Aorta (tissue), 5 donors: ENCODE results near the gene SMYD3. TPM values are rescaled to one million over a fixed set of nuclear protein-coding genes. Genes with fewer than 3 reads are reported as not detected.

Experiments used
- ATAC-seq: fragments of 200-7000 bp; cut with Tn5 transposase; one replicate; pipeline ENCODE4 v1.9.1; 2022; ENCODE audit warnings: moderate library complexity; ENCODE audit not compliant: low FRiP score
- DNase-seq, 2 donors: peaks; one replicate each; pipeline ENCODE4 v3.0.0-alpha.2; 2020
- H3K27ac ChIP-seq, 2 donors: one replicate each; pipeline ENCODE4 v1.5.1; 2013; ENCODE audit warnings: low read length in 2 of 2, mild to moderate bottlenecking in 2 of 2, moderate library complexity in 2 of 2, control low read depth in 1 of 2, inconsistent platforms in 1 of 2, low read depth in 1 of 2
- H3K27me3 ChIP-seq, 2 donors: one replicate each; pipeline ENCODE4 v1.6.1; 2013; ENCODE audit warnings: control low read depth in 1 of 2, low read length in 1 of 2, mild to moderate bottlenecking in 1 of 2, moderate library complexity in 1 of 2; ENCODE audit not compliant: insufficient read depth in 2 of 2, control insufficient read depth in 1 of 2
- H3K36me3 ChIP-seq, 2 donors: one replicate each; pipeline ENCODE4 v1.6.1; 2013; ENCODE audit warnings: control low read depth in 1 of 2, low read length in 1 of 2, mild to moderate bottlenecking in 1 of 2; ENCODE audit not compliant: insufficient read depth in 2 of 2, control insufficient read depth in 1 of 2
- H3K4me1 ChIP-seq, 2 donors: one replicate each; pipeline ENCODE4 v1.6.1; 2013; ENCODE audit warnings: low read length in 2 of 2, control low read depth in 1 of 2, mild to moderate bottlenecking in 1 of 2, moderate library complexity in 1 of 2; ENCODE audit not compliant: insufficient read depth in 2 of 2, control insufficient read depth in 1 of 2
- H3K4me3 ChIP-seq, 2 donors: one replicate each; pipeline ENCODE4 v1.5.1; 2013; ENCODE audit warnings: low read length in 2 of 2, control low read depth in 1 of 2, mild to moderate bottlenecking in 1 of 2
- H3K9me3 ChIP-seq: one replicate; pipeline ENCODE4 v1.6.1; 2013; ENCODE audit warnings: mild to moderate bottlenecking, low read length; ENCODE audit not compliant: control insufficient read depth
- WGBS, 2 donors: extraction: QIAGEN DNeasy Blood & Tissue Kit; methylation state at CpG; one replicate each; pipeline ENCODE4 v1.1.7; 2013; 5-methylcytosine and 5-hydroxymethylcytosine counted together
- intact Hi-C, 2 donors: fragments of 100-400 bp; cut with DNase I; formaldehyde crosslinking; loops; one replicate each; pipeline versions ENCODE4 v1.14.2 to v1.15.0; 2022
- polyA plus RNA-seq, 2 donors: library from polyadenylated mRNA; stranded (reverse); fragments of 200-250 nt; gene quantifications; one replicate each; pipeline ENCODE4 v1.2.3, GENCODE V29; 2013
- total RNA-seq, 2 donors: library from RNA; stranded (reverse); fragmentation: NEBNext Ultra II Directional; extraction: Animal tissue kit (Norgen Biotek cat#: 25700); gene quantifications; one replicate each; pipeline ENCODE4 v1.2.1, GENCODE V29; 2021
- donor health status: healthy with polysubstance abuse.
- donor health status: Bipolar disorder and iron deficiency.
- donor health status: DM: no; HTN: no; CAD: no.
- donor health status: DM: no; HTN: no; CAD: no.
- donor health status: DM: yes; HTN: yes; CAD: no.

Gene SMYD3
- total and polyA plus RNA-seq, 4 donors, result 6.0 to 29.1 (median 11.1) TPM

DNA sequence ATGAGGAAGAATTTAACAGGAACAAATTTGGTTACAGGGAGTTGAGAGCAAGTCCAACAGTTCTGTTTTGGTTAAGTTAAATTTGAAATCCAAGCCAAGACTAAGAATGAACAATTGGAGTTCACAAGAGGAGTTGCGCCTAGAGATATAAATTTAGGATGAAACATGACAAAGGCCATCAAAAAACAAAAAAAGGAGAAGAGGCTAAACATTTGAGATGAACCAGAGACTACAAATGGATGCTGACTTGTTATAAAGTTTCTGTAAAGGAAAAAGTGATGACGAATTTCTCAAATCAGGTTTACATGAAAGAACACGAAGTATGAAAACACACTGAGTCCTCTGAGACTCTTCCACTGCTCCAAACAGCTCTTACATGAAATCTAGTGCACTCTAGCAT, 575.6 kb downstream of the SMYD3 start:
- Histone ChIP-seq H3K36me3 (peaks cover 2 to 5% of the 10 kb centered on the region in 2 donors), H3K4me1 (no peaks in the 10 kb centered on the region), H3K9me3 (no peaks in the 10 kb centered on the region), H3K4me3 (no peak overlapping the region), H3K27me3 (no peaks in the 10 kb centered on the region), H3K27ac (no peak overlapping the region)
- intact Hi-C loops, result no loop called here
- 69 to 84% methylated on average over 3 of the region's 3 CpGs for WGBS, 2 donors
- ATAC-seq (no peak), DNase-seq (no peak)

DNA sequence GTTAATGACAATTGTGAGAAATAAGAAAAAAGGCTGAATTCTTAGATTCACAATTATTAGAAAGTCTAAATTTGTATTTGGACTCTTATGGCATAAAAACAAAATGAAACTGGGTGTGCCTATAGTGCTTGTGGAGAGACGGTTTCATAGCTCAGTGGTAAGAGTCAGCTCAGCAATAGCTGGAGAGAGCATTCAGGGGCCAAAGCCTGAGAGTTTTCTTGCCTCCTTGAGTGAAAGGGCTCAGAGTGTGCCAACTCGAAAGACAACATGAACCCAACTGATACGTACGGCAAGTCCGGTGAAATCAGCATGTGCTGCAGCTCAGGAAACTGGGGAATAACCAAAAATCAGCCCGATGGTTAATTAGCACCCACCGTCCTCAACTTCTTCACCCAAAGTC, 577.9 kb downstream of the SMYD3 start:
- no peaks in the 10 kb centered on the region for H3K27me3 ChIP-seq
- DNase-seq (no peak), ATAC-seq (no peak)
- no peaks in the 10 kb centered on the region for H3K4me1 ChIP-seq
- H3K9me3 ChIP-seq, result no peaks in the 10 kb centered on the region
- WGBS, 2 donors, result 96% methylated on average over 7 of the region's 7 CpGs
- intact Hi-C loops, result no loop called here
- peaks cover 2 to 5% of the 10 kb centered on the region in 2 donors for H3K36me3 ChIP-seq
- H3K27ac ChIP-seq, result no peak overlapping the region
- H3K4me3 ChIP-seq, result no peak overlapping the region

DNA sequence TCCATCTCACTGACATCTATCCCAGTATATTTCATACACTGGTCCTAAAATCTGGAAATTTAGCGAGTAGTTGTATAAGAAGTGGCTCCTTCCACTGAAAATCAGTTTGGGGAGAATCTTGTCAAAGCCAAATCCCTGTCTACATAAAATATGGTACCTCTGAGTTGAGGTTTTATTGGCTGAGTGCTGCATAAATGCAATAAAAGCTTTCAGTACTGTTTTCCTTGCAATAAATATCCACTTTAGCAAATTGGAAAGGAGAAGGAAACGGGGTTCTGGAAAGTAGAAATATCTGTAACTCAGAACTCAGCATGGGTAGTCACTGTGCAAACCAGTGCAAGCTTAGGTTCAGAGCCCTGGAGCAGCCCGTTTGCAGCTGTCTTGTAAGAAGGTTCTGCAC, 580.2 kb downstream of the SMYD3 start:
- DNase-seq (no peak), ATAC-seq (no peak)
- H3K36me3 ChIP-seq, result peaks cover 2 to 5% of the 10 kb centered on the region in 2 donors
- H3K27me3 ChIP-seq, result no peaks in the 10 kb centered on the region
- 51 to 72% methylated on average over 3 of the region's 3 CpGs for WGBS, 2 donors
- intact Hi-C loops, result no loop called here
- no peak overlapping the region for H3K4me3 ChIP-seq
- no peaks in the 10 kb centered on the region for H3K9me3 ChIP-seq
- H3K27ac ChIP-seq, result no peak overlapping the region
- H3K4me1 ChIP-seq, result no peaks in the 10 kb centered on the region

DNA sequence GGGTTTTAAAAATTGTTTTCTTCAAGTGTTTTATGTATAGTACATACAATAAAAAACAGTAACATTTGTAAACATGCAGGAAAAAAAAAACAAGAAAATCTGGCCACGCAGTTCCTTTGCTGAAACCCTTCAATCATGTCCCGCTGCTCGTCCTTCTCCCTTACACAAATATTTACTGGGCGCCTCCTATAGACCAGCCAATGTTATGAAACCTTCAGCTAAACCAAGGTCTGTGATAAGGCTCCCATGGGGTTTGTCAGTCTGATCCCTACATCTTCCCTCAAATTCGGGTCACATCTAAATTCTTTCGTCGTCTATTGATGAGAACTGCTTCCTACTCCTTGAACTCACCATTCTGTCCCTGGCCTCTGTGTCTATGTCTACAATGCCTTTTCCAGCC, 583.9 kb downstream of the SMYD3 start:
- no peaks in the 10 kb centered on the region for H3K27me3 ChIP-seq
- H3K4me1 ChIP-seq, result no peaks in the 10 kb centered on the region
- 69 to 72% methylated on average over 7 of the region's 7 CpGs for WGBS, 2 donors
- H3K36me3 ChIP-seq, result peaks cover 2 to 5% of the 10 kb centered on the region in 2 donors
- H3K9me3 ChIP-seq, result no peaks in the 10 kb centered on the region
- intact Hi-C loops, result no loop called here
- no peak for DNase-seq
- H3K4me3 ChIP-seq, result no peak overlapping the region
- ATAC-seq, result no peak
- H3K27ac ChIP-seq, result no peak overlapping the region

DNA sequence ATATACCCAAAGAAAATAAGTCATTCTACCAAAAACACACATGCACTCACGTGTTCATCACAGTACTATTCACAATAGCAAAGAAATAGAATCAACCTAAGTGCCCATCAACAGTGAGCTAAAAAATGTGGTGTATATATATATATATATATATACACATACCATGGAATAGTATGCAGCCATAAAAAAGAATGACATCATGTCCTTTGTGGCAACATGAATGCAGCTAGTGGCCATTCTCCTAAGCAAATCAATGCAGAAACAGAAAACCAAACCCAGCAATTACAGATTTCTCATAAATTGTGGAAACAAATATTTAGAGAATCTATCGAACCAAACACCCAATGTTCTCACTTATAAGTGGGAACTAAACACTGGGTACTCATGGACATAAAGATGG, 585.7 kb downstream of the SMYD3 start:
- Histone ChIP-seq H3K4me3 (no peak overlapping the region), H3K9me3 (no peaks in the 10 kb centered on the region), H3K4me1 (no peaks in the 10 kb centered on the region), H3K27me3 (no peaks in the 10 kb centered on the region), H3K27ac (no peak overlapping the region), H3K36me3 (no peaks in the 10 kb centered on the region)
- DNase-seq (no peak), ATAC-seq (no peak)
- intact Hi-C loops, result no loop called here
- WGBS, 2 donors, result 97 to 100% methylated on average over 2 of the region's 2 CpGs

DNA sequence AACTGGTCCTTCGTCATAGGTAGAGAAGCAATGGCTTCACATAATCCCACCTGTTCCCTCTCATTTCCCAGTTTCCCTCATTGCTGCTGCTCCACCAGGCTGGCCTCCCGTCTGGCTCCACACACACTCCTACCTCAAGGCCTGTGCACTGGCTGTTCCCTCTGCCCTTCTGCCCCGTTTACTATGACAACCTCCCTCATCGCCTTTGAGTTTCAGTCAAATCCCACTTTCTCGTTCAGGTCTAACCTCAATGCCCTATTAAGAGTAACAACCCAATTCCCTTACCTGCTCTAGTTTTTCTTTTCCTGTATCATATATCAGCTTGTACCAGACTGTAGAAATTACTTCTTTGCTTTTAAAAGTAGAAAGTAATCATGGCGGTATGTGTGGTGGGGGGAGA, 589.7 kb downstream of the SMYD3 start:
- peaks cover 0 to 2% of the 10 kb centered on the region in 2 donors for H3K36me3 ChIP-seq
- 80 to 87% methylated on average over 6 of the region's 6 CpGs for WGBS, 2 donors
- no peaks in the 10 kb centered on the region for H3K4me1 ChIP-seq
- no peak overlapping the region for H3K27ac ChIP-seq
- no peaks in the 10 kb centered on the region for H3K27me3 ChIP-seq
- no peak overlapping the region for H3K4me3 ChIP-seq
- H3K9me3 ChIP-seq, result no peaks in the 10 kb centered on the region
- no peak for ATAC-seq
- intact Hi-C loops, result no loop called here
- DNase-seq, result no peak

DNA sequence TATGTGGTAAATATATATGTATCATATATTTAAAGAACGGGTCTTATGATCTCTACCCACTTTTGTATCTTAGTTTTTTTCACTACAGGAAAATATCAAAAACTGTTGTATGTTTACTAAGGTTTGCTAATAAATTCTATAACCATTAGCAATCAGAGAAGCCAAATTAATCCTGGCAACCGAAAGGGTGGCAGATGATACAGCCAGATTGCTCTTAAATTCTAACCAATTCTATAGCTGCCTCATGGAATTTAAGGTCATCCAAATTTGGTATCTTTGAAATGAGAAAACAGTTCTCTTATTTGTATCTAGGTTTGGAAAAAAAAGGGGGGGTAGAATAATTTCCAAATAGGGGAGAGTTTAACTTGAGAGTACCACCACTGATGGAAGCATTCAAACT, 591.2 kb downstream of the SMYD3 start:
- Histone ChIP-seq H3K27me3 (no peaks in the 10 kb centered on the region), H3K4me1 (no peaks in the 10 kb centered on the region), H3K9me3 (no peaks in the 10 kb centered on the region), H3K4me3 (no peak overlapping the region), H3K36me3 (peaks cover 0 to 2% of the 10 kb centered on the region in 2 donors), H3K27ac (no peak overlapping the region)
- 94 to 95% methylated on average over 2 of the region's 2 CpGs for WGBS, 2 donors
- no peak for DNase-seq
- ATAC-seq, result no peak
- intact Hi-C loops, result no loop called here

DNA sequence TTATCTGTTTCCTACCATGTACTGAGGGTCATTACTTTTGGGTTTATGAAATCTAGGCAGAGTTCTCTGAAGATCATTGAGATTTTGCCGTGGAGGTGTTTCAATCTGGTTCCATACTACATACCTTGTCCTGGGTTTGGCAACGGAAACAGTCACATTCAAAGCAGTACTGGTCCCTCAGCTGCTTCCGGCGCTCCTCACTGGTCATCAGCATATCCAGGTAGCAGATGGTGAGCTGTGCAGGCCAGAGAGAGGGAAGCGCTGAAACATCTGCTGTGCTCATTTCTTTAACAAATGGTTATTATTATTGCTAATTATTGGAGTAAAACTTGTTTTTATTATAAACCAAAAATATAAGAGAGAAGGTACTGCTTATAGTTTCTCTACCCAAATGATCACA, 591.7 kb downstream of the SMYD3 start:
- H3K4me3 ChIP-seq, result no peak overlapping the region
- H3K4me1 ChIP-seq, result no peaks in the 10 kb centered on the region
- DNase-seq (no peak), ATAC-seq (no peak)
- no peak overlapping the region for H3K27ac ChIP-seq
- 91 to 94% methylated on average over 5 of the region's 5 CpGs for WGBS, 2 donors
- no peaks in the 10 kb centered on the region for H3K27me3 ChIP-seq
- no peaks in the 10 kb centered on the region for H3K9me3 ChIP-seq
- H3K36me3 ChIP-seq, result peaks cover 0 to 2% of the 10 kb centered on the region in 2 donors
- intact Hi-C loops, result no loop called here

DNA sequence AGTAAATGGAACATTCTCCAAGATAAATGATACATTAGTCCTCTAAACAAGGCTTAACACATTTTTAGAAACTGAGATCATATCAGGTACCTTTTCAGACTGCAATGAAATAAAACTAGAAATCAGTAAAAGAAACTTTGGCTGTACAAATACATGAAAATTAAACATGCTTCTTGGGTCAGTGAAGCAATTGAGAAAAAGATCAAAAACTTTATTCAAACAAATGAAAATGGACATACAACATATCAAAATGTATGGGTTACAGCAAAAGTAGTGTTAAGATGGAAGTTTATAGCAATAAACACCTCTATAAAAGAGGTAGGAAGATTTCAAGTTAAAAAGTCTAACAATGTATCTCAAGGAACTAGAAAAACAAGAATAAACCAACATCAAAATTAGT, 598.5 kb downstream of the SMYD3 start:
- DNase-seq, result no peak
- H3K4me3 ChIP-seq, result no peak overlapping the region
- intact Hi-C loops, result no loop called here
- no peak overlapping the region for H3K27ac ChIP-seq
- no peaks in the 10 kb centered on the region for H3K27me3 ChIP-seq
- peaks cover 0 to 1% of the 10 kb centered on the region in 2 donors for H3K36me3 ChIP-seq
- no peak for ATAC-seq
- no peaks in the 10 kb centered on the region for H3K9me3 ChIP-seq
- H3K4me1 ChIP-seq, result no peaks in the 10 kb centered on the region
